ENCODE data around the gene XG.
"Not testable (repeated sequence)": the region's sequence is repeated elsewhere in the genome, so short reads cannot be mapped to it uniquely, and the experiment has no call there.

The XG gene, protein sequence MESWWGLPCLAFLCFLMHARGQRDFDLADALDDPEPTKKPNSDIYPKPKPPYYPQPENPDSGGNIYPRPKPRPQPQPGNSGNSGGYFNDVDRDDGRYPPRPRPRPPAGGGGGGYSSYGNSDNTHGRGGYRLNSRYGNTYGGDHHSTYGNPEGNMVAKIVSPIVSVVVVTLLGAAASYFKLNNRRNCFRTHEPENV

GRCh38 chrX:2751874-2752300 lies at the start of gene XG:
Gene XG, plus strand, starts transcription at chrX:2752040. Its CDS starts 235 bp downstream, at chrX:2752275.
- DNase-seq (ENCODE audit: low read depth), result not testable (repeated sequence)

DNA sequence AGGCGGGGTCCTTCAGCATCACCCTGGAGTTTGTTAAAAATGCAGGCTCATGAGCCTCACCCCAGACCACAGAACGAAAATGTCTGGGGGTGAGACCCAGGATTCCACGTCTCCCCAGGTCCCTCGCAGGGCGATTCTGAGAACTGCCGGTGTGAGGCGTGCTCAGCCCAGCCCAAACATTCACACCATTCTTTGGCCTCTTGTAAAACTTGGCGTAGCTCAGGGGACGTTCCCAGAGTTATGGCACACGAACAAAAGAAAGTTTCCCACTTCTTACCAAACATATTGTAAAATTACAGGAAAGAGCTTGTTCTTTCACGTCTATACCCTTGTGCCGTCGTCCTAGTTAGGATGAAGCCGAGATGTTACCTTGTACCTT lies 47.9 kb upstream of the XG start:
- no peak for DNase-seq (ENCODE audit: low read depth)

GRCh38 chrX:2705046-2705832 lies 46.6 kb upstream of the XG start:
- no peak for DNase-seq (ENCODE audit: low read depth)

GRCh38 chrX:2707334-2707760 lies 44.5 kb upstream of the XG start:
- DNase-seq (ENCODE audit: low read depth), result peak; percentile 75

DNA sequence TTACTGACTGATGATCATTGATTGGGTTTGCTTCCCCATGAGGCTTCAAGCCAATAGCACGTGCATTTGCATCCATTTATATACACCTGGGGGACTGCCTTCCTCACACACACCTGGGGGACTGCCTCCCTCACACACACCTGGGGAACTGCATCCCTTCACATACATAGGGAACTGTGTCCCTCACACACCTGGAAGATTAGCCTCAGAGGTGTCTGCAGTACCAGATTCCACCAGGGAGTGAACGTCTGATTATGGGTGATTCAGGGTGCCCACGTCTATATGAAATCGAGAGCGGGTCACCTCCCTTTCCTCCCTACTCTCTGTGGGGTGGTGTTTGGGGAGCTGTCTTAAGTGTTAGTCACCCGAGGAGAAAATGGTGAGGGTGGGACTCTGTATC lies 43.8 kb upstream of the XG start:
- no peak for DNase-seq (ENCODE audit: low read depth)

GRCh38 chrX:2708592-2709188 lies 43.1 kb upstream of the XG start:
- no peak for DNase-seq (ENCODE audit: low read depth)

DNA sequence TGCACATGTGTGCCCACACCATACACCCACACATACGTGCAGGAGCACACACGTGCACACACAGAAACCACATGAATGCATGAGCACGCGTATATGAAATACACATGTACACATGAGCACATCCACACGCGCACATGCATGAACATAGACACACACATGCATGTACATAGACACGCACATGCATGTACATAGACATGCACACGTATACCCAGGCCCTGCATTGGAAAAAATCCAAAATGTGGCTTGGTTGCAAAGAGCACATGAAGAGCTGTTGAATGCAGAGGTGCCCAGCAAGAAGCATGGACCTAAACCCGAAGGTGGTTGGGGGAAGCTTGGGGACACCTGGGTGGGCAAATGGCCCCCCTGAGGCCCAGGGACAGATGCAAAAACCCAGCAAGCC lies 42.3 kb upstream of the XG start:
- no peak for DNase-seq (ENCODE audit: low read depth)

DNA sequence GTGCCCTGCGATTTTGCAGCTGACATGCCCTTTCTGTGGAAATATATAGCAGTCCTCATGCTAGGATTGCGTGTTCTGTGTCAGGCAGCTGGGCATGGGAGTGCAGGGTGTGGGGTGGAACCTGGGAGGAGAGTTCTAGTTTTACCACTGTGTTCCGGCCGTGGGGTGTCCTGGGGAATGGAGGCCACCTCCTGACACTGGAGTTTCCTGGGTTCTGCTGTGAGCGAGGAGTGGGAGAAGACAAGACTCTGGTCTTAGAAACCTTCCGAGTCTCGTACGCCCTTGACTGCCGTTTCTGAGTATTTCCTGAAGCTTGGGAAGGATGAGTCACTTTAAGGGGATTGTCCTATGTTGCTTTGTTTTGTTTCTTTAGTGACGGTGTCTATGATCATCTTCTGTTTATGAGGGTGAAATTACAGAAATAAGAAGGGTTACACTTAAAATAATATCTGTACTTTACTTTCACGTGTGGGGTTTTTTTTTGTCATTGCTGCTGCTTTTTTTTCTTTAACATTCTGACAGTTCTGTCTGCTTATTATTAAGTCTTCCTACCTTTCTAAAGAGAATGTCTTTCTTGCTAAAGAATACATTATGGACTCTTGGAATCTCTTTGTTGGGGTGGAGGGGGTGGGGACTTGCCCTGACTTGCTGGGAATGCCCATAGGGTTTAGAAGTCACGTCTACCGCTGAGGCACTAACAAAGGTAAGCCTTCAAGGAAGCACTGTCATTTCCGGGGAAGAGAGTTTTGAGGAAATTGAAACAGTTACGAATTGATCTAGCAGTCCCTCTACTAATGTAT lies 41.6 kb upstream of the XG start:
- DNase-seq (ENCODE audit: low read depth), result peak; percentile 77

GRCh38 chrX:2711441-2711840 lies 40.4 kb upstream of the XG start:
- no peak for DNase-seq (ENCODE audit: low read depth)

DNA sequence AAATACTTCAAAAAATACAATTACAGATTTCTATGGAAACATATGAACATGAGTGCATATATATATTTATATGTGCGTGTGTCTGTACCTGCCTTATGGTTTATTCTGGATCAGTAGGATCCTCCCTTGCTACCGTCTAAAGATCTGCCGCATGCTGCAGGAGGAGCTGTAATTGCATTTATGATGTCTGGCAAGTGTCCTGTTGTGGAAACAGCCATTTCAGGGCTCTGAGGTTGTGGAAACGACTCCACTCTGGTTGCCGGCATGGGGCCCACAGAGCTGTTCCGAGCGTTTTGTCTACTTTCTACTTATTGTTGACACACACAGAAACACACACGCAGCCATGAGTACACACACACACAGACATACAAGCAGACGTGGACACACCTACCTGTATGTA lies 39.4 kb upstream of the XG start:
- DNase-seq (ENCODE audit: low read depth), result no peak

- no peak for DNase-seq (ENCODE audit: low read depth)
These were observed 38.7 kb upstream of the XG start for GRCh38 chrX:2712890-2713840.

GRCh38 chrX:2714551-2714950 lies 37.3 kb upstream of the XG start:
- DNase-seq (ENCODE audit: low read depth), result no peak

- DNase-seq (ENCODE audit: low read depth), result no peak
These were observed 36.7 kb upstream of the XG start for GRCh38 chrX:2715066-2715600.

GRCh38 chrX:2717312-2717711 lies 34.5 kb upstream of the XG start:
- no peak for DNase-seq (ENCODE audit: low read depth)

DNA sequence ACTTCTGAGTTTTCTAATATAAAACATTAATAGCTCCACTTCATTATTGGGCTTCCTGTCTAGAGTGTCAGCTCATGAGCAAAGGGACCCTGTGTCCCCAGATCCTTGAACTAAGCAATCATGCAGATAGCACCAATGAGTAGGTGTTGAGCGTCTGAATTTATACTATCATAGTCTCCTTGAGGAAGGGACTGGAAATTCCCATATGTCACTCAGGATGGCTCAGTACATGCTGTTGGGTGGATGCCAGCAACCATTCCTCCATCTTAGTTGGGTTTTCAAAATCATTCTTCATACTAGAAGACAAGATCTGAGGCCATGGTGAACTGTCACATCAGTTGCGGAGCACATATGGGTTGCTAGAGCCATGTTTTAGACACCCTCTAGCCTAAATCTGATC lies 33.0 kb upstream of the XG start:
- DNase-seq (ENCODE audit: low read depth), result no peak

GRCh38 chrX:2719774-2720447 lies 31.9 kb upstream of the XG start:
- no peak for DNase-seq (ENCODE audit: low read depth)

DNA sequence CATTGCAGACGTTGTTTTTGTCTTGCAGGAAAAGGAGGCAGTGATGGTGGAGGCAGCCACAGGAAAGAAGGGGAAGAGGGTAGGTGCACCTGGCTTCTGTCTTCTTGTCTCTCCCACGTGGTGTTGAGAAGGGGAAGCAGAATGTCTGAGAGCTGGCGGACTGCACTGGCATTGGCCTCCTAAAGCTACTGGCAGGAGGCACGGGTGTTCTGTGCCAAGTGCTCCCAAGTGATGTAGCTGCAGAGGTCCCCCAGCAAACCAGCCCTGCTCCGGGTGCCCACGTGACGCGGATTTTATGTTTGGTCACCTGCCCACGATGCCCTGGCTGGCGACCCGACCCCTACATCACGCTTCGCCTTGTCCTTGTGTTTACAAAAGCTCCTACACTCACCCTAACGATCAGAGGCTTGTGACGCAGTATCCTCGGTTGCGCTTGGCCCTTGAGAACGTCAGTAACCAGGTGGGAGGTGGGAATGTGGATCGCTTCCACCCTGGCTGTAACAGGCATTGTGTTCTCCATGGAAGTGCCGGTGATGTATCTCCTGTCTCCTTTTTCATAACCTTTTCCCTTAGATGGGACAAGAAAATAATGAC lies 28.5 kb upstream of the XG start:
- no peak for DNase-seq (ENCODE audit: low read depth)

GRCh38 chrX:2727264-2727663 lies 24.6 kb upstream of the XG start:
- DNase-seq (ENCODE audit: low read depth), result not testable (repeated sequence)

GRCh38 chrX:2732076-2732475 lies 19.8 kb upstream of the XG start:
- DNase-seq (ENCODE audit: low read depth), result no peak

GRCh38 chrX:2732649-2733048 lies 19.2 kb upstream of the XG start:
- no peak for DNase-seq (ENCODE audit: low read depth)
